K562 treated with DMSO at 1 percent for 4 hours (cell line): ENCODE results near the gene CCDC179. TPM values are rescaled to one million over a fixed set of nuclear protein-coding genes. Genes with fewer than 3 reads are reported as not detected.

ENCODE experiments used
- total RNA-seq: library from RNA; unstranded; fragments of 300-600 nt; gene quantifications from 2 replicates; pipeline ENCODE4 v1.2.3, GENCODE V29; 2022; ENCODE audit not compliant: insufficient read depth

The CCDC179 gene
- not detected in 2 replicates for total RNA-seq

GRCh38 chr11:22860241-22860640, at the start of gene CCDC179:
Gene CCDC179 (minus strand): TSS chr11:22860474. CDS start chr11:22860421, 53 bp downstream.

GRCh38 chr11:22829231-22830081, 30.8 kb downstream of the CCDC179 start, which contains the start of gene SVIP:
Gene SVIP (minus strand): TSS chr11:22829801. CDS start chr11:22829748, 53 bp downstream.

Other genes starting within 250 kb of the CCDC179 start
- 4.5 TPM in 2 replicates for gene FANCF, start 234.7 kb downstream of the CCDC179 start, total RNA-seq
- gene GAS2, start 193.9 kb downstream of the CCDC179 start, total RNA-seq = 0.69 TPM in 1 of 2 replicates, not detected in the other
- 14.7 and 34.8 TPM in 2 replicates for gene SVIP, start 30.7 kb downstream of the CCDC179 start, total RNA-seq